Measurements from ENCODE around the gene CCDC57. TPM values are rescaled to one million over a fixed set of nuclear protein-coding genes. Genes with fewer than 3 reads are reported as not detected.

Gene CCDC57
- total and polyA plus RNA-seq, 9 of the 15 experiments (the other 6 are each of a cell fraction or from before 2014, with no cell fraction given) = 0.83 to 36.2 (median 13.6) TPM

DNA sequence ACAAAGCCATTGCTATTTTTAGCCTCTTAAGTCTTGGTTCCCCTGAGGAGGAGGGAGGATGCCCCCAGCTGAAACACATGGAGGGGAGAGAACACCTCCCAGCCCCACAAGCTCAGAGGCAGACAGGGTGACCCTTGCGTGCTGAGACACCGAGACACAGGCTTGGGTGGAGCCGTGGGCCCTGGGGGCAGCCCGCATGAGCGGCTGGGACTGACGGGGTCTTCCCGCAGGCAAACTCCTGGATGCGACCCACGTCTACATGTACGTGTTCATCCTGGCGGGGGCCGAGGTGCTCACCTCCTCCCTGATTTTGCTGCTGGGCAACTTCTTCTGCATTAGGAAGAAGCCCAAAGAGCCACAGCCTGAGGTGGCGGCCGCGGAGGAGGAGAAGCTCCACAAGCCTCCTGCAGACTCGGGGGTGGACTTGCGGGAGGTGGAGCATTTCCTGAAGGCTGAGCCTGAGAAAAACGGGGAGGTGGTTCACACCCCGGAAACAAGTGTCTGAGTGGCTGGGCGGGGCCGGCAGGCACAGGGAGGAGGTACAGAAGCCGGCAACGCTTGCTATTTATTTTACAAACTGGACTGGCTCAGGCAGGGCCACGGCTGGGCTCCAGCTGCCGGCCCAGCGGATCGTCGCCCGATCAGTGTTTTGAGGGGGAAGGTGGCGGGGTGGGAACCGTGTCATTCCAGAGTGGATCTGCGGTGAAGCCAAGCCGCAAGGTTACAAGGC is 26.0 kb upstream of the CCDC57 start (continued):
- TF ChIP-seq SIN3A (IDR thresholded peaks at IDR 0.05; ENCODE audit: borderline replicate concordance in 2 of 2, control insufficient read depth in 1 of 2, low read depth in 2 of 2, low read length in 2 of 2) = peak; percentile 26 to 57; a peak in 2 of 4 replicates
- no peak for TF ChIP-seq SIRT6 (IDR thresholded peaks at IDR 0.05; ENCODE audit: low read depth, low read length)
- TF ChIP-seq SRSF3 (IDR thresholded peaks at IDR 0.05; ENCODE audit: insufficient read depth, low read length) = no peak
- TF ChIP-seq, protein P1, sequence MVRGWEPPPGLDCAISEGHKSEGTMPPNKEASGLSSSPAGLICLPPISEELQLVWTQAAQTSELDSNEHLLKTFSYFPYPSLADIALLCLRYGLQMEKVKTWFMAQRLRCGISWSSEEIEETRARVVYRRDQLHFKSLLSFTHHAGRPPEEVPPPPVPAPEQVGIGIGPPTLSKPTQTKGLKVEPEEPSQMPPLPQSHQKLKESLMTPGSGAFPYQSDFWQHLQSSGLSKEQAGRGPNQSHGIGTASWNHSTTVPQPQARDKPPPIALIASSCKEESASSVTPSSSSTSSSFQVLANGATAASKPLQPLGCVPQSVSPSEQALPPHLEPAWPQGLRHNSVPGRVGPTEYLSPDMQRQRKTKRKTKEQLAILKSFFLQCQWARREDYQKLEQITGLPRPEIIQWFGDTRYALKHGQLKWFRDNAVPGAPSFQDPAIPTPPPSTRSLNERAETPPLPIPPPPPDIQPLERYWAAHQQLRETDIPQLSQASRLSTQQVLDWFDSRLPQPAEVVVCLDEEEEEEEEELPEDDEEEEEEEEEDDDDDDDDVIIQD (CRISPR knock-in tag; IDR thresholded peaks at IDR 0.05) = no peak
- no peak for TF ChIP-seq NEUROD1 (IDR thresholded peaks at IDR 0.05; ENCODE audit: borderline replicate concordance, low read depth, low read length, partially characterized antibody)
- TF ChIP-seq SMAD4 (CRISPR knock-in tag; conservative IDR thresholded peaks at IDR 0.05) = peak; percentile 46; the same call in 1 of the 2 replicates
- TF ChIP-seq, protein P2, sequence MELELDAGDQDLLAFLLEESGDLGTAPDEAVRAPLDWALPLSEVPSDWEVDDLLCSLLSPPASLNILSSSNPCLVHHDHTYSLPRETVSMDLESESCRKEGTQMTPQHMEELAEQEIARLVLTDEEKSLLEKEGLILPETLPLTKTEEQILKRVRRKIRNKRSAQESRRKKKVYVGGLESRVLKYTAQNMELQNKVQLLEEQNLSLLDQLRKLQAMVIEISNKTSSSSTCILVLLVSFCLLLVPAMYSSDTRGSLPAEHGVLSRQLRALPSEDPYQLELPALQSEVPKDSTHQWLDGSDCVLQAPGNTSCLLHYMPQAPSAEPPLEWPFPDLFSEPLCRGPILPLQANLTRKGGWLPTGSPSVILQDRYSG (tag; conservative IDR thresholded peaks at IDR 0.05; ENCODE audit: low read depth) = no peak
- TF ChIP-seq NFYB (IDR thresholded peaks at IDR 0.05; ENCODE audit: extremely low read depth, insufficient read length) = no peak
- TF ChIP-seq, protein P3, sequence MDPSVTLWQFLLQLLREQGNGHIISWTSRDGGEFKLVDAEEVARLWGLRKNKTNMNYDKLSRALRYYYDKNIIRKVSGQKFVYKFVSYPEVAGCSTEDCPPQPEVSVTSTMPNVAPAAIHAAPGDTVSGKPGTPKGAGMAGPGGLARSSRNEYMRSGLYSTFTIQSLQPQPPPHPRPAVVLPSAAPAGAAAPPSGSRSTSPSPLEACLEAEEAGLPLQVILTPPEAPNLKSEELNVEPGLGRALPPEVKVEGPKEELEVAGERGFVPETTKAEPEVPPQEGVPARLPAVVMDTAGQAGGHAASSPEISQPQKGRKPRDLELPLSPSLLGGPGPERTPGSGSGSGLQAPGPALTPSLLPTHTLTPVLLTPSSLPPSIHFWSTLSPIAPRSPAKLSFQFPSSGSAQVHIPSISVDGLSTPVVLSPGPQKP (CRISPR knock-in tag; IDR thresholded peaks at IDR 0.05) = no peak
- TF ChIP-seq MCM7 (IDR thresholded peaks at IDR 0.05) = no peak
- no peak for TF ChIP-seq DNMT1 (IDR thresholded peaks at IDR 0.05)
- TF ChIP-seq RBM34 (IDR thresholded peaks at IDR 0.05; ENCODE audit: borderline replicate concordance, insufficient read depth, low read length) = no peak
- no peak for TF ChIP-seq KLF13 (tag; IDR thresholded peaks at IDR 0.05; ENCODE audit: borderline replicate concordance, low read depth)
